Neuronal stem cell (in vitro differentiated cells): ENCODE results near the gene ADRM1.

Experiments
- DNase-seq: peaks from one replicate; pipeline ENCODE4 v3.0.0-alpha.2; 2013; ENCODE audit warnings: low spot score
- H2AFZ ChIP-seq: one replicate; pipeline ENCODE4 v1.6.1; 2013; ENCODE audit warnings: mild to moderate bottlenecking, low read length, inconsistent platforms
- H2AK5ac ChIP-seq: 2 replicates; pipeline ENCODE4 v1.6.1; 2013; ENCODE audit warnings: low read depth, mild to moderate bottlenecking, inconsistent platforms, low read length, moderate library complexity, mixed read lengths
- H2BK120ac ChIP-seq: 2 replicates; pipeline ENCODE4 v1.6.1; 2013; ENCODE audit warnings: low read depth, mild to moderate bottlenecking, inconsistent platforms, low read length, moderate library complexity, mixed read lengths
- H2BK12ac ChIP-seq: one replicate; pipeline ENCODE4 v1.6.1; 2013; ENCODE audit warnings: low read length, inconsistent platforms
- H2BK15ac ChIP-seq: 2 replicates; pipeline ENCODE4 v1.6.1; 2013; ENCODE audit warnings: mild to moderate bottlenecking, low read length, inconsistent platforms, mixed read lengths
- H2BK5ac ChIP-seq: one replicate; pipeline ENCODE4 v1.6.1; 2013; ENCODE audit warnings: inconsistent platforms, mild to moderate bottlenecking, low read length, moderate library complexity
- H3K14ac ChIP-seq: one replicate; pipeline ENCODE4 v1.6.1; 2013; ENCODE audit warnings: low read length, inconsistent platforms
- H3K18ac ChIP-seq: 2 replicates; pipeline ENCODE4 v1.6.1; 2013; ENCODE audit warnings: low read length, inconsistent platforms
- H3K23ac ChIP-seq: 2 replicates; pipeline ENCODE4 v1.6.1; 2013; ENCODE audit warnings: low read depth, mild to moderate bottlenecking, mixed read lengths, low read length, inconsistent platforms; ENCODE audit not compliant: poor library complexity
- H3K27ac ChIP-seq: replicated peaks from 3 replicates; pipeline ENCODE4 v1.5.1; 2013; ENCODE audit warnings: low read length, inconsistent platforms
- H3K27me3 ChIP-seq, 3 experiments: 2 replicates each; pipeline ENCODE4 v1.6.1; 2013; ENCODE audit warnings: low read length in 3 of 3, mild to moderate bottlenecking in 2 of 3, inconsistent platforms in 1 of 3, low read depth in 1 of 3, mixed read lengths in 1 of 3, moderate library complexity in 1 of 3; ENCODE audit not compliant: control insufficient read depth in 3 of 3, insufficient read depth in 3 of 3
- H3K36me3 ChIP-seq, 2 donors: replicated peaks in 1 of 2; 2 replicates each; pipeline ENCODE4 v1.6.1; 2013; ENCODE audit warnings: low read length in 2 of 2; ENCODE audit not compliant: control insufficient read depth in 2 of 2, insufficient read depth in 2 of 2
- H3K4ac ChIP-seq: 2 replicates; pipeline ENCODE4 v1.6.1; 2013; ENCODE audit warnings: inconsistent platforms, mild to moderate bottlenecking, low read length, moderate library complexity
- H3K4me1 ChIP-seq, 2 donors: 1 replicate in 1 of 2; 2 replicates in 1 of 2; pipeline ENCODE4 v1.6.1; 2013; ENCODE audit warnings: low read length in 2 of 2, low read depth in 1 of 2; ENCODE audit not compliant: control insufficient read depth in 2 of 2, insufficient read depth in 1 of 2
- H3K4me2 ChIP-seq: one replicate; pipeline ENCODE4 v1.6.1; 2013; ENCODE audit warnings: mild to moderate bottlenecking, low read length, inconsistent platforms; ENCODE audit not compliant: insufficient read depth, poor library complexity, severe bottlenecking
- H3K4me3 ChIP-seq, 2 donors: 2 replicates each; pipeline ENCODE4 v1.5.1; 2013; ENCODE audit warnings: low read length in 2 of 2, mild to moderate bottlenecking in 2 of 2, inconsistent platforms in 1 of 2, moderate library complexity in 1 of 2
- H3K79me1 ChIP-seq: one replicate; pipeline ENCODE4 v1.6.1; 2013; ENCODE audit warnings: low read depth, mild to moderate bottlenecking, inconsistent platforms, low read length, moderate library complexity
- H3K9ac ChIP-seq: one replicate; pipeline ENCODE4 v1.6.1; 2013; ENCODE audit warnings: mild to moderate bottlenecking, low read depth, low read length, inconsistent platforms; ENCODE audit not compliant: poor library complexity
- H3K9me3 ChIP-seq, 2 donors: replicated peaks in 1 of 2; 2 replicates each; pipeline versions ENCODE3 to v1.6.1; 2013; ENCODE audit warnings: low read length in 2 of 2, mild to moderate bottlenecking in 2 of 2, inconsistent platforms in 1 of 2, low read depth in 1 of 2, mixed read lengths in 1 of 2, moderate library complexity in 1 of 2; ENCODE audit not compliant: control insufficient read depth in 2 of 2, insufficient read depth in 1 of 2
- H4K8ac ChIP-seq: one replicate; pipeline ENCODE4 v1.6.1; 2013; ENCODE audit warnings: low read depth, mild to moderate bottlenecking, inconsistent platforms, low read length, moderate library complexity
- H4K91ac ChIP-seq: one replicate; pipeline ENCODE4 v1.6.1; 2013; ENCODE audit warnings: low read length, low read depth, mild to moderate bottlenecking, inconsistent platforms; ENCODE audit not compliant: poor library complexity
- WGBS, 2 donors: extraction: QIAGEN DNeasy Blood & Tissue Kit; methylation state at CpG; one replicate each; pipeline ENCODE4 v1.1.7; 2013; ENCODE audit warnings: missing lambda C conversion rate in 2 of 2, mixed read lengths in 1 of 2; ENCODE audit not compliant: insufficient read length in 2 of 2, insufficient replicate concordance in 1 of 2; ENCODE audit errors: extremely low coverage in 2 of 2; 5-methylcytosine and 5-hydroxymethylcytosine counted together

The ADRM1 gene

DNA sequence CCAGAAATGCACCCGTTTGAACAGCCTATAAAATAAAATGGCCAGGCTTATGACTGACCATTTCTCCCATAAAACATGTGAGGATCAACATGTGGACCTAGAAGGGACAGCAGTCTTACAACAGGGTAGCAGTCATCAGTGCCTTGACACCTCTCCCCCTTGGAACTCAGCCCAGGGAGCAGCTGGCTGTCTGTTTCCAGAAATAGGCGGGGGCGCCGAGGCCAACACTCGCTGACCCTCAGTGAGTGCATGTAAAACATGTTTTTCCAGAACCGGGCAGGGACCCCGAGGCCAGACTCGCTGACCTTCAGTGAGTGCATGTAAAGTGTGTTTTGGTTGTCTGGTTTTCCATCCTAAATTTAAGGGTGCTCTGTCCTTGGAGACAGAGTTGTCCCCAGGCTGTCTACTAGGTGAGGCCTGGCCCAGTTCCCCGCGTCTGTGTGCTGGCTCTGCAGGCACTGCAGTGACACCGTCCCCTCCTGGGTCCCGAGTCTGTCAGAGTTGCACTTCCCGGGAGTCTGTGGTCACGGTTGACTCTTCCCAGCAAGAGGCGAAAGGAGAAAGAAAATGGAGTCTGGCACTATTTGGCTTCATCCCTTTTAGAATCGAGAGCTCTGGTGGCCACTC is 19.8 kb upstream of the ADRM1 start:
- Histone ChIP-seq H4K91ac (no peak overlapping the region), H3K14ac (no peak overlapping the region), H3K4me1 (no peaks in the 10 kb centered on the region), H2BK120ac (no peak overlapping the region), H3K4me2 (no peak overlapping the region), H2BK5ac (no peak overlapping the region), H2AK5ac (no peak overlapping the region), H3K79me1 (peaks cover 3% of the 10 kb centered on the region), H3K9me3 (no peaks in the 10 kb centered on the region), H3K27me3 (no peaks in the 10 kb centered on the region), H3K36me3 (peaks cover 51 to 94% of the 10 kb centered on the region in 2 donors), H4K8ac (no peak overlapping the region), H3K23ac (no peak overlapping the region), H3K4ac (no peak overlapping the region), H3K27ac (no peak overlapping the region), H3K4me3 (no peak overlapping the region), H2BK15ac (no peak overlapping the region), H3K9ac (no peak overlapping the region), H3K18ac (no peak overlapping the region), H2AFZ (no peak overlapping the region), H2BK12ac (no peak overlapping the region)
- no peak for DNase-seq
- no CpG with 5 or more reads among the region's 16 CpGs for WGBS, 2 donors

DNA sequence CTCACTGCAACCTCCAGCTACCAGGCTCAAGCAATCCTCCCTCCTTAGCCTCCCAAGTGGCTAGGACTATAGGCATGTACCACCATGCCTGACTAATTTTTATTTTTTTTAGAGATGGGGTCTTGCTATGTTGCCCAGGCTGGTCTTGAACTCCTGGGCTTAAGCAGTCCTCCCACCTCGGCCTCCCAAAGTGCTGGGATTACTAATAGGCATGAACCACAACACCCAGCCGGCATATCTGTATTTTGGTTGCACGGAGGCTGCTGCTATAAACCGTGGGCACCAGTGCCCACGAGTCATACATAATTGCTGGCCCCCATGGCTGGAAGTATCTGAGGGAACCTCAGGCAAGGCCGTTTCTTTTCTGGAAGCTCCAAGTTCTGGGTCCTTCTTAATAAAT is 18.3 kb upstream of the ADRM1 start:
- DNase-seq, result no peak
- H3K4ac ChIP-seq, result no peak overlapping the region
- H3K9ac ChIP-seq, result no peak overlapping the region
- H3K14ac ChIP-seq, result no peak overlapping the region
- no peak overlapping the region for H2BK120ac ChIP-seq
- H3K79me1 ChIP-seq, result no peaks in the 10 kb centered on the region
- H3K27ac ChIP-seq, result no peak overlapping the region
- no peak overlapping the region for H4K91ac ChIP-seq
- no peak overlapping the region for H2BK12ac ChIP-seq
- peaks cover 0 to 3% of the 10 kb centered on the region in 2 donors for H3K9me3 ChIP-seq
- no peak overlapping the region for H2AK5ac ChIP-seq
- H2BK5ac ChIP-seq, result no peak overlapping the region
- no peaks in the 10 kb centered on the region for H3K4me1 ChIP-seq
- peaks cover 48 to 92% of the 10 kb centered on the region in 2 donors for H3K36me3 ChIP-seq
- H3K4me3 ChIP-seq, result no peak overlapping the region
- H3K18ac ChIP-seq, result no peak overlapping the region
- H2BK15ac ChIP-seq, result no peak overlapping the region
- no CpG with 5 or more reads among the region's 6 CpGs for WGBS, 2 donors
- no peaks in the 10 kb centered on the region for H3K27me3 ChIP-seq
- no peak overlapping the region for H4K8ac ChIP-seq
- H3K23ac ChIP-seq, result no peak overlapping the region
- no peak overlapping the region for H2AFZ ChIP-seq
- no peak overlapping the region for H3K4me2 ChIP-seq

DNA sequence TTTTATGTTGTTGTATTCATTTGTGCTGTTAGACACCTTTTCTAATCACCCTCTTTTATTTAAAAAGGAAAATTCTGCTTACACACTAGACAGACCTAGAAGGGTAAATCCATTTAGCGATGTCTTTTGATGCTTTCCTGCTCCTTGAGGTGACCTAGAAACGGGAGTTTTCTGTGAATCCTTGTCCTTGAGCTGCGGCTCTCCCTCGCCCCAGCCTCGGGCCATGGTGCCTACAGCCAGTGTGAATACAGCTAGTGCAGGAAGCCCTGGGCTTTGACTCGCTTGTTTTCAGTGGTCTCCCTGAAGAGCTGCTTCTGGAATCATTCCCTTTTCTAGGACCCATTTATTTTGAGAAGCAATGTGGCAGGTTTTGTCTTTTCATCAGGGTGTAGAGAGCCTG is 17.6 kb upstream of the ADRM1 start:
- no CpG with 5 or more reads among the region's 6 CpGs for WGBS, 2 donors
- Histone ChIP-seq H3K18ac (no peak overlapping the region), H4K91ac (no peak overlapping the region), H3K4ac (no peak overlapping the region), H3K9me3 (peaks cover 0 to 3% of the 10 kb centered on the region in 2 donors), H3K4me1 (no peaks in the 10 kb centered on the region), H2BK5ac (no peak overlapping the region), H3K36me3 (peaks cover 44 to 89% of the 10 kb centered on the region in 2 donors), H2AFZ (no peak overlapping the region), H4K8ac (no peak overlapping the region), H2BK120ac (no peak overlapping the region), H3K14ac (no peak overlapping the region), H3K9ac (no peak overlapping the region), H2BK12ac (no peak overlapping the region), H3K23ac (no peak overlapping the region), H2BK15ac (no peak overlapping the region), H3K27ac (no peak overlapping the region), H3K4me2 (no peak overlapping the region), H3K79me1 (no peaks in the 10 kb centered on the region), H3K27me3 (no peaks in the 10 kb centered on the region), H2AK5ac (no peak overlapping the region), H3K4me3 (no peak overlapping the region)
- DNase-seq, result no peak

DNA sequence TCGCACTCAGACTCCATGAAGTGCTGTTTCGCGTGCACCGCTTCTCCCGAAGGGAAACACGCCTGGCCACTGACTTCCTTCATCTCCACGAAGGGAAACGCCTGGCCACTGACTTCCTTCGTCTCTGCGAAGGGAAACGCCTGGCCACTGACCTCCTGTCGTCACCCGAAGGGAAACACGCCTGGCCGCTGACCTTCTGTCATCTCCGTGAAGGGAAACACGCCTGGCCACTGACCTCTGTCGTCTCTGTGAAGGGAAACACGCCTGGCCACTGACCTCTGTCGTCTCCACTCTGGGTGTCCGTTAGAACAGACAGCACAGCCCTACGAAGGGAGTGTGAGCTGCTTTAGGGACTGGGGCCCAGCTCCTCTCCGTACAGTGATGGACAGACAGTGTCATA is 17.1 kb upstream of the ADRM1 start:
- Histone ChIP-seq H3K27me3 (no peaks in the 10 kb centered on the region), H3K79me1 (no peaks in the 10 kb centered on the region), H3K4me2 (no peak overlapping the region), H2BK5ac (no peak overlapping the region), H2BK120ac (no peak overlapping the region), H3K4me3 (no peak overlapping the region), H3K4me1 (no peaks in the 10 kb centered on the region), H3K23ac (peak overlapping the region; percentile 55), H3K18ac (no peak overlapping the region), H2BK15ac (no peak overlapping the region), H4K91ac (no peak overlapping the region), H4K8ac (peak overlapping the region; percentile 92), H3K9me3 (peaks cover 0 to 3% of the 10 kb centered on the region in 2 donors), H3K9ac (no peak overlapping the region), H3K4ac (no peak overlapping the region), H3K14ac (no peak overlapping the region), H3K36me3 (peaks cover 38 to 83% of the 10 kb centered on the region in 2 donors), H3K27ac (no peak overlapping the region), H2BK12ac (no peak overlapping the region), H2AFZ (no peak overlapping the region), H2AK5ac (no peak overlapping the region)
- DNase-seq, result no peak
- WGBS, 2 donors, result no CpG with 5 or more reads among the region's 23 CpGs
